ENCODE results near the gene ANKRD40.
"Not testable (repeated sequence)": the region's sequence is repeated elsewhere in the genome, so short reads cannot be mapped to it uniquely, and the experiment has no call there.

ANKRD40 gene

DNA sequence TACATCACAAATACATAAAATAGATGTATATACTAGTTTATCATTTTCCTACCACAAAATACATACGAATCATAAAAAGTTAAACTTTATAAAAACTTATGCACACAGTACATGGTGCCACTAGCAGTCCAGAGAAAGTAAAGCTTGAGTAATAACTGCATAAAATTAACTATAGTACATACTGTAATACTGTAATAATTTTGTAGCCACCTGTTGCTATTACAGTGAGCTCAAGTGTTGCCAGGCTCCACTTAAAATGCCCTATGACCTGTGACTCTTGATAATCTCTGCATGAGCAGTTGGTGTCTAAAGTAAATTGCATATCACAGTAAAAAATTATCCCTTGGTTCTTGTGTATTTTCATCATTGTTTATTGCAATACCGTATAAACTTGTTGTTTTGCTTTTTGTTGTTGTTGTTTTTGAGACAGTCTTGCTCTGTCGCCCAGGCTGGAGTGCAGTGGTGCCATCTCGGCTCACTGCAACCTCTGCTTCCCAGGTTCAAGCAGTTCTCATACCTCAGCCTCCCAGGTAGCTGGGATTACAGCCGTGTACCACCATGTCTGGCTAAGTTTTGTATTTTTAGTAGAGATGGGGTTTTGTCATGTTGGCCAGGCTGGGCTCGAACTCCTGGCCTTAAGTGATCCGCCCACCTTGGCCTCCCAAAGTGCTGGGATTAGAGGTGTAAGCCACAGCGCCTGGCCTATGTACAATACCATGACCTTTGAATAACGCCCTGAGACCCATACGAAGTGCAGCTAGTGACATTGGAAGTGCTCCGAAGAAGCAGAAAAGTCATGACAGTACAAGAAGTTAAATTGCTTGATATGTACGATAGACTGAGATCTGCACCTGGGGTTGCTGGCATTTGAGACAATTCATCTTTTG is 18.3 kb upstream of the ANKRD40 start:
- Histone ChIP-seq H3K27ac (ENCODE audit: low read length) (no peak overlapping the region), H3K4me3 (ENCODE audit: low read length) (no peak overlapping the region), H3K27me3 (ENCODE audit: insufficient read depth, low read length) (no peaks in the 10 kb centered on the region), H3K9me3 (ENCODE audit: insufficient read depth, low read depth, low read length) (no peaks in the 10 kb centered on the region), H3K36me3 (ENCODE audit: insufficient read depth, low read depth, low read length) (peaks cover 6% of the 10 kb centered on the region), H3K9ac (ENCODE audit: low read depth, low read length) (no peak overlapping the region), H3K4me1 (ENCODE audit: insufficient read depth, low read length) (peaks cover 14% of the 10 kb centered on the region)

- not testable (repeated sequence) for H3K9me3 ChIP-seq (ENCODE audit: insufficient read depth, low read depth, low read length); H3K27ac ChIP-seq (ENCODE audit: low read length); H3K4me3 ChIP-seq (ENCODE audit: low read length); H3K36me3 ChIP-seq (ENCODE audit: insufficient read depth, low read depth, low read length); H3K9ac ChIP-seq (ENCODE audit: low read depth, low read length); H3K27me3 ChIP-seq (ENCODE audit: insufficient read depth, low read length)
- H3K4me1 ChIP-seq (ENCODE audit: insufficient read depth, low read length) = peaks cover 14% of the 10 kb centered on the region
Measured at GRCh38 chr17:50724622-50725021, 16.9 kb upstream of the ANKRD40 start.

DNA sequence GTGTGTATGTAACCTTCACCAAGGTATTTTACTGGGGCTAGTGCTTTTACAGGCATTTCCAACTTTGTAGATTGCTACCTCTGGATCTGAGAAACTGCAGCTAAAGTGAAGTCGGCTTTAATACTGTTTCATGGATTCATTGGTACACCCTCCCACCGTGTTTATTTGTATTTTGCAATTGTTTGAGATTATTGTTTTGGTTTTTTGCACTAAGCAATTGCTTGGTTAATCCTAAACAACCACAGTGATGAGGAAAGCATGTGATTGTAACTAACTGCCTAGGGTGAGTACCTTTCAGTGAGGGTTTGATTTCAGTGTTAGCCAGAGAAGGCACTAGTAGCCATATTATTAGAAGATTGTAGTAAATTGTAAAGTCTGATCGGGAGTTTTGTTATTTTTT is 15.0 kb upstream of the ANKRD40 start:
- Histone ChIP-seq H3K4me3 (ENCODE audit: low read length) (peak overlapping the region; percentile 38), H3K9ac (ENCODE audit: low read depth, low read length) (peak overlapping the region; percentile 15; the same call in 1 of the 2 replicates), H3K36me3 (ENCODE audit: insufficient read depth, low read depth, low read length) (no peaks in the 10 kb centered on the region; the same call in 1 of the 2 replicates), H3K27me3 (ENCODE audit: insufficient read depth, low read length) (no peaks in the 10 kb centered on the region), H3K27ac (ENCODE audit: low read length) (no peak overlapping the region), H3K9me3 (ENCODE audit: insufficient read depth, low read depth, low read length) (no peaks in the 10 kb centered on the region), H3K4me1 (ENCODE audit: insufficient read depth, low read length) (peaks cover 14% of the 10 kb centered on the region)

DNA sequence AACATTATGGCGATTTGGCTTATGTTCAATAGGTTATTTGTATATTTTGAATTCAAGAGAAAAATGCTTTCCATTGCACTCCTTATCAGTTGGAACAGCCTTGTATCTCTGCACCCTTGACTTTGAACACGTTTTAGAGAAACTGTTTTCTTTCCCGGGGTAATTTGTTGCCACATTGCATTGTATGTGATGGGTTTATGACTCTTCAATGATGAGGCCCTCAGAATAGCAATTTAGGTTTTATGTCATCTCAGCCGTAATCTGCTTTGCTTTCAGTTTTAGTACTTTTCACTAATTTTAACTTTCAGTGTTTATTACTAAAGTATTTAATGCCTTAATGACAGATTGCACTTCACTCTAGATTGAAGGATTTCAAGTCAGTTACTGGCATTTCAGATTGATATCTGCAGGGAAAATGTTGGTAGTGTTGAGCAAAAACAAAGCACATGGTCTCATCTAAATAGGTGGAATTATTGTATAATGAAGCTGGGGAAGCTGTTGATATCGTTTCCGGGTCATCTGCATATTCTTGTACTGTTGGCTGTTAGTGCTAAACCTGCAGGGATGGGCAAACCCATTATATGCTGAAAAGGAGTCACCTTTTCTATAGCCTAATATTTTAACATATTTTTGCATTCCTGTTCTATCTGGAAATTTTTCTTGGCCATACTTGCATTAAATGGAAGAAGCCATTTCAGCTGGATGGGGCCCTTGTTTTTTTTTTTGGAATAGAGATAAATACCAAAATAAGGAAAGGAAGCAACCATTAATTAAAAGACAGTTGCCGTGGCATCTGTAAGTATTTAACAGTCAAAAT is 13.7 kb upstream of the ANKRD40 start:
- Histone ChIP-seq H3K4me3 (ENCODE audit: low read length) (peak overlapping the region; percentile 74), H3K4me1 (ENCODE audit: insufficient read depth, low read length) (peaks cover 12% of the 10 kb centered on the region), H3K27me3 (ENCODE audit: insufficient read depth, low read length) (no peaks in the 10 kb centered on the region), H3K27ac (ENCODE audit: low read length) (no peak overlapping the region), H3K9ac (ENCODE audit: low read depth, low read length) (peak overlapping the region; percentile 97), H3K9me3 (ENCODE audit: insufficient read depth, low read depth, low read length) (no peaks in the 10 kb centered on the region), H3K36me3 (ENCODE audit: insufficient read depth, low read depth, low read length) (no peaks in the 10 kb centered on the region; the same call in 1 of the 2 replicates)

DNA sequence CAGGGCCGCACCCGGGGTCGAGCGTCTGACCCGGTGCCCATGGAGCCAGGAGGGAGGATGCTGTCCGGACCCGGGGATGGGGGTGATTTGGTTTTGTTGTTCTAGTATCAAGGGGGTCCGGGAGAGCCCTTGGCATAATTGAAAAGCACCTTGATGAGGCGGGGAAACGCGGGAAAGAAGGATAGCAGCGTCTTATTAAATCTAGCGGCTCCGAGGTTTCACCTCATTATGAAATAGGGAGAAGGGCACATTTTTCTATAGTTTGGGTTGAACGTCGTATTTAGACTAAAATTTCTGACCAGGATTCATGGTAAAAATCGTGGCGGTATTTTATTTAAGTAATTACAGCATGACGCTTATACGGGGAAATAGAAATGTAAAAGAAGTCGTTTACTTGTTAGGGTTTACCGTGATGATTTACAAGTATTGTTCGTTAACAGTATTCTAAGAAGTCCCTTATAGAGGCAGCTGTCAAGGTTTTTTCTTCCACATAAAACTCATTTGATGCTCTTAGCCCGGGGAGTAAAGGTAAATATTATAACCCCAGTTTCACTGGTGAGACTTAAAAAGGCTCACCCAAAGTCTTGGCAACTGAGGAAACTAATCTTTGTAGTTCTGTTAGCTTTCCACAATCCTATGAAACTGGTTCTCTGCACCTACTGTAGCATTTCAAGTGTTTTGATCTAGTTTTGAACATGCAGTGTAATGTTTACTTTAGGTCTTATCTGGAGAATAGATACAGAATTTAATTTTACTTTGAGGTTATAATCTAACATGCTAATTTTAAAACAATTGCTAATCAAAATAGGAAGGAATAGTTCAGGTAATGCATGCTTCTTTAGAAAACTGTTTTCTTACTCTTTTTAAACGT is 12.4 kb upstream of the ANKRD40 start:
- no peaks in the 10 kb centered on the region for H3K27me3 ChIP-seq (ENCODE audit: insufficient read depth, low read length)
- peak overlapping the region; percentile 97 for H3K9ac ChIP-seq (ENCODE audit: low read depth, low read length)
- H3K4me3 ChIP-seq (ENCODE audit: low read length) = peak overlapping the region; percentile 74
- no peaks in the 10 kb centered on the region for H3K9me3 ChIP-seq (ENCODE audit: insufficient read depth, low read depth, low read length)
- H3K4me1 ChIP-seq (ENCODE audit: insufficient read depth, low read length) = peaks cover 12% of the 10 kb centered on the region
- peak overlapping the region; percentile 71 for H3K27ac ChIP-seq (ENCODE audit: low read length)
- no peaks in the 10 kb centered on the region; the same call in 1 of the 2 replicates for H3K36me3 ChIP-seq (ENCODE audit: insufficient read depth, low read depth, low read length)

GRCh38 chr17:50719144-50719923 is 11.6 kb upstream of the ANKRD40 start, which contains the start of gene LUC7L3:
Gene LUC7L3 (plus strand): TSS chr17:50719603. CDS start chr17:50719733, 130 bp downstream.
- Histone ChIP-seq H3K9me3 (ENCODE audit: insufficient read depth, low read depth, low read length) (no peaks in the 10 kb centered on the region), H3K9ac (ENCODE audit: low read depth, low read length) (peak within 1 kb of the TSS; percentile 97), H3K4me3 (ENCODE audit: low read length) (peak within 1 kb of the TSS; percentile 74), H3K27ac (ENCODE audit: low read length) (peak within 1 kb of the TSS; percentile 90), H3K36me3 (ENCODE audit: insufficient read depth, low read depth, low read length) (no peaks in the 10 kb centered on the region; the same call in 1 of the 2 replicates), H3K4me1 (ENCODE audit: insufficient read depth, low read length) (peaks cover 12% of the 10 kb centered on the region), H3K27me3 (ENCODE audit: insufficient read depth, low read length) (no peaks in the 10 kb centered on the region)

GRCh38 chr17:50715471-50715870 is 7.8 kb upstream of the ANKRD40 start:
- no peak overlapping the region for H3K4me3 ChIP-seq (ENCODE audit: low read length)
- H3K9ac ChIP-seq (ENCODE audit: low read depth, low read length) = no peak overlapping the region
- H3K27ac ChIP-seq (ENCODE audit: low read length) = no peak overlapping the region
- no peaks in the 10 kb centered on the region for H3K4me1 ChIP-seq (ENCODE audit: insufficient read depth, low read length)
- H3K36me3 ChIP-seq (ENCODE audit: insufficient read depth, low read depth, low read length) = no peaks in the 10 kb centered on the region
- no peaks in the 10 kb centered on the region for H3K9me3 ChIP-seq (ENCODE audit: insufficient read depth, low read depth, low read length)
- no peaks in the 10 kb centered on the region for H3K27me3 ChIP-seq (ENCODE audit: insufficient read depth, low read length)

DNA sequence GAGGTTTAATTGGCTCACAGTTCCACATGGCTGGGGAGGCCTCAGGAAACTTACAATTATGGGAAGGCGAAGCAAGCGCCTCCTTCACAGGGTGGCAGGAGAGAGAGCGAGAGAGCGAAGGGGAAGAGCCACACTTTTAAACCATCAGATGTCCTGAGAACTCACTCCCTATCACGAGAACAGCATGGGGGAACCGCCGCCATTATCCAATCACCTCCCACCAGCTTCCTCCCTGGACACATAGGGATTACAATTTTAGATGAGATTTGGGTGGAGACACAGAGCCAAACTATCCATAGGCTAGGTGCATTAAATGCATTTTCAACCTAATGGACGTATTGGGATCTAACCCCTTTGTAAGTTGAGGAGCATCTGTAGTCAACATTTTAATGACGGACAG is 4.9 kb upstream of the ANKRD40 start:
- no peak overlapping the region for H3K4me3 ChIP-seq (ENCODE audit: low read length)
- H3K27ac ChIP-seq (ENCODE audit: low read length) = no peak overlapping the region
- no peaks in the 10 kb centered on the region for H3K36me3 ChIP-seq (ENCODE audit: insufficient read depth, low read depth, low read length)
- peaks cover 6% of the 10 kb centered on the region; the same call in 1 of the 2 replicates for H3K4me1 ChIP-seq (ENCODE audit: insufficient read depth, low read length)
- no peaks in the 10 kb centered on the region for H3K27me3 ChIP-seq (ENCODE audit: insufficient read depth, low read length)
- no peaks in the 10 kb centered on the region for H3K9me3 ChIP-seq (ENCODE audit: insufficient read depth, low read depth, low read length)
- no peak overlapping the region for H3K9ac ChIP-seq (ENCODE audit: low read depth, low read length)

DNA sequence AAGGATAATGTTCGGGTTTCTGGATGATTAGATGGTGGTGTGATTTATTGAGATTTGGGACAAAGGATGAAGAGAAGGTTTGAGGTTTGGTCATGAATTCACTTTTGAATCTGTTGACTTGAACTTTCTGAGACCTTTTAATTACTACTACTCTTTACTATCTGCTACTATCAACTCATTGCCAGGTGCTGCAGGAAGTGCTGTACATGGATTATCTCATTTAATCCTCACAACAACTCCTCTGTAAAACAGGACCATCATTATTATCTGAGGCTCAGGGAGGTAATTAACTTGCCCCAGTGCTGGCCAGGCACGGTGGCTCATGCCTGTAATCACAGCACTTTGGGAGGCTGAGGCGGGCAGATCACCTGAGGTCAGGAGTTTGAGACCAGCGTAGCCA is 2.9 kb upstream of the ANKRD40 start:
- Histone ChIP-seq H3K27me3 (ENCODE audit: insufficient read depth, low read length) (no peaks in the 10 kb centered on the region), H3K27ac (ENCODE audit: low read length) (no peak overlapping the region), H3K9me3 (ENCODE audit: insufficient read depth, low read depth, low read length) (no peaks in the 10 kb centered on the region), H3K9ac (ENCODE audit: low read depth, low read length) (no peak overlapping the region), H3K4me3 (ENCODE audit: low read length) (no peak overlapping the region), H3K36me3 (ENCODE audit: insufficient read depth, low read depth, low read length) (no peaks in the 10 kb centered on the region), H3K4me1 (ENCODE audit: insufficient read depth, low read length) (peaks cover 6% of the 10 kb centered on the region; the same call in 1 of the 2 replicates)

- no peaks in the 10 kb centered on the region for H3K27me3 ChIP-seq (ENCODE audit: insufficient read depth, low read length)
- H3K36me3 ChIP-seq (ENCODE audit: insufficient read depth, low read depth, low read length) = no peaks in the 10 kb centered on the region
- no peak overlapping the region for H3K27ac ChIP-seq (ENCODE audit: low read length)
- no peak overlapping the region for H3K9ac ChIP-seq (ENCODE audit: low read depth, low read length)
- H3K4me1 ChIP-seq (ENCODE audit: insufficient read depth, low read length) = peaks cover 6% of the 10 kb centered on the region; the same call in 1 of the 2 replicates
- no peak overlapping the region for H3K4me3 ChIP-seq (ENCODE audit: low read length)
- H3K9me3 ChIP-seq (ENCODE audit: insufficient read depth, low read depth, low read length) = no peaks in the 10 kb centered on the region
Measured at GRCh38 chr17:50710025-50710424, 2.3 kb upstream of the ANKRD40 start.
